ENCODE data around the gene ANAPC5.
"Not testable (repeated sequence)": the region's sequence is repeated elsewhere in the genome, so short reads cannot be mapped to it uniquely, and the experiment has no call there.

ANAPC5 gene

GRCh38 chr12:121310231-121310630, 42.0 kb downstream of the ANAPC5 start:
- DNase-seq (ENCODE audit: low read depth in 3 of 3): not testable (repeated sequence)

DNA sequence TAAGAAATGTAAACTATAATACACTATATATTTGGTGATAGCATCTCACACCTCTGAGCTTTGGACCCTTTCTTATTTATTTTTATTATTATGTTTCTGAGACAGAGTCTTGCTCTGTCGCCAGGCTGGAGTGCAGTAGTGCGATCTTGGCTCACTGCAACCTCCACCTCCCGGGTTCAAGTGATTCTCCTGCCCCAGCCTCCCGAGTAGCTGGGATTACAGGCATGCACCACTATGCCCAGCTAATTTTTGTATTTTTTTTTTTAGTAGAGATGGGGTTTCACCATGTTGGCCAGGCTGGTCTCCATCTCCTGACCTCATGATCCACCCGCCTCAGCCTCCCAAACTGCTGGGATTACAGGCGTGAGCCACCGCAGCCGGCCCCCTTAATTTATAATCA, 44.8 kb downstream of the ANAPC5 start:
- DNase-seq (ENCODE audit: low read depth in 3 of 3): not testable (repeated sequence)

DNA sequence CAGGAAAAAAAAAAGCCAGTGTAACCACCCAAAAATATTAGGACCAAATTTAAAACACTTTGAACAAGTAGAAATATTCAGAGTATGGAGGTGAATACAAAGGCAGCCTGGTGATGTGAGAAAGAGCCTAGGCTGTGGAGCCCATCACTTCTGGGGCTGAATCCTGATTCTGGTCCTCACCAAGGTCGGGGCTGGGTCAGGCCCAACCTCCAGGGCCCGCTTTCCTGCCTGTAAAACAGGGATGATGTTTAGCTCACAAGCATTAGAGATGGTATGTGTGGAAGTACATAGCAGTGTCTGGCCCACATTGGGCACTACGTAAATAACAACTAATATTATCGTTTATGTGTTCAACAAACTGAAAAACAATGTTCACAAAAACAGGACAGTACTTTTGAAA, 47.9 kb downstream of the ANAPC5 start:
- DNase-seq (ENCODE audit: low read depth in 3 of 3): no peak

DNA sequence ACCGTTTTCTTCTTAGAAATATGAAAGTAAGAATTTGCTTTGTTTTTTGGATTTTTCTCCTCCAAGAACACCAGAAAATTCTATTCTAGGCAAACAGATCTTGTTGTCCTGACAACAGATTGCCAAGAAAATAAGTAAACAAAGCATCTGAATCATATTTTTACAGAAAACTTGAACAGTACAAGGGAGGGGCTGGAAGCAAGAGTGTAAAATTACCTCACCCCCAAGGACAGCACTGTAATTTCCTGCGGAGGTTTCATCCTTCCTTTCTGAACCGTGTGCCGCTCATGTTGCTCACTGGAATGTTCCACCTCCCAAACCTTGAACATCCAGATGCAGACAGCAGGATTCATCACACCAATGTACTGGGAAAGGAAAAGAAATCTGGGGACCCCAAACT, 50.3 kb downstream of the ANAPC5 start:
- no peak for DNase-seq (ENCODE audit: low read depth in 3 of 3)

GRCh38 chr12:121300083-121300819, 52.0 kb downstream of the ANAPC5 start:
- DNase-seq (ENCODE audit: low read depth in 3 of 3): no peak

GRCh38 chr12:121299662-121300061, 52.5 kb downstream of the ANAPC5 start:
- DNase-seq (ENCODE audit: low read depth in 3 of 3): no peak

- DNase-seq (ENCODE audit: low read depth in 3 of 3): not testable (repeated sequence)
Measured at GRCh38 chr12:121298411-121298810, 53.8 kb downstream of the ANAPC5 start.

DNA sequence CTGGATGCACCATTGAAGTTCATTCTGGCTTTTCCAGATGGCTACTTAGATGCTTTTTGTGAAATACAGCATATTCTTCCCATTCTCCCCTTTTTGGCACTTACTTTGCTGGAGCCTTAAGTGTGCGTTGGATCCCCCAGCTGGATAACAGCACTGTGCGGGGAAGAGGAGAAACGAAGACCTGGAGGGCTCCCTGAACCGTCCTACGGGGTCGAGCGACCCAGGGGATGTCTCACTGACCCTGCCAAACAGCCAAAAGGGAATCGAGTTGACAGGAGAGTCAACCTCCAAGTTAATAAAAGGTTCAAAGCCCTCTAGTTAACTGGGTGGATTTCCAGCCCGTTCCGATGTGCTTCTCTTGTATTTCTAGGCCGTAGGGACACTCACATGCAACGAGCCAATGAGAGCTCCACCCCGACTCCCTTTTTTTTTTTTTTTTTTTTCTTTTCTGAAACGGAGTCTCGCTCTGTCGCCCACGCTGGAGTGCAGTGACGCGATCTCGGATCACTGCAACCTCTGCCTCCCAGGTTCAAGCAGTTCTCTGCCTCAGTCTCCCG, 54.7 kb downstream of the ANAPC5 start:
- peak; percentile 18 to 54 (median 21) for DNase-seq (ENCODE audit: low read depth in 3 of 3)

GRCh38 chr12:121296618-121297434, 55.4 kb downstream of the ANAPC5 start, which contains the start of gene CAMKK2:
Gene CAMKK2, minus strand, starts transcription at chr12:121296709. Its CDS starts 22,183 bp downstream, at chr12:121274526.
- peak; percentile 70 to 86 (median 81) for DNase-seq (ENCODE audit: low read depth in 3 of 3)

DNA sequence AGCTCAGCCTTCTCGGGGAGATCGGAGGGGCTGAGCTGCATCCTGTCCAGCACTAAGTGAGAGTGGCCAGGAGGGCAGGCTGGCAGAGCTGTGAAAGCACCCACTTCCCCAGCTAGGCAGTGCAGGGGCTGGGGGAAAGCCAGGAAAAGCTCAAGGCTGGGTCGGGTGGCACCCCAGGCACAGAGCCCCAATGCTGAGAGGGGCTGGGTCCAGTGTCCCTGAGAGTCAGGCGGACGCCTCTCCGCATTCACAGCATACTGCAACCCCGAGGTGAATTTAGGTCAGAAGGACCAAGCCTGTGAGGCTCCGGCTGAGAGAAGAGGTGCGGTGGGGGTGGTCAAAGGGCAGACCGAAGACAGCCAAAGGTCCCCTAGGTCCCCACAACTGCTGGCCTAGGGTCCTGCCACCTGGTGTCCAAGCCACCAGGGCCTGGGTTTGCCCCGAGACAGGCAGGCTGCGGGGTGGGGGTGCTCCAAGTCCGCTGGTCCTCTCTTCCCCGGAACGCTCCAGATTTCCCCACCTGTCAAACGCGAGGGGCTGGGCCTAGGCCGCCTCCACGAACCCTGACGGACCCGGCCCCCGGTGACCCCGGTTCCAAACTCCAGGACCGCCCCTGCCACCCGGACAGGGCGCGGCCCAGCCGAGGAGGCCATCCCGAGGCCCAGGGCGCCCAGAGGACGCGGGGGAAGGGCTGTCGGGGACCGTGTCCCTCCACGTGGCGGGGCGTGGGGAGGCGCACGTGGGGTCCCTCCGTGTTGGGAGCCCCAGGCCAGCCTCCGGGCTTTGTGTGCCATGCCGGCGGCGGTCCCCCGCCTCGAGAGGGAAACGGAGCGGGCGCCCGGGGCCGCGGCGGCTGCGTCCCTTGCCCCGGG, 56.2 kb downstream of the ANAPC5 start:
- DNase-seq (ENCODE audit: low read depth in 3 of 3): peak in 1 of 3 experiments; percentile 45

DNA sequence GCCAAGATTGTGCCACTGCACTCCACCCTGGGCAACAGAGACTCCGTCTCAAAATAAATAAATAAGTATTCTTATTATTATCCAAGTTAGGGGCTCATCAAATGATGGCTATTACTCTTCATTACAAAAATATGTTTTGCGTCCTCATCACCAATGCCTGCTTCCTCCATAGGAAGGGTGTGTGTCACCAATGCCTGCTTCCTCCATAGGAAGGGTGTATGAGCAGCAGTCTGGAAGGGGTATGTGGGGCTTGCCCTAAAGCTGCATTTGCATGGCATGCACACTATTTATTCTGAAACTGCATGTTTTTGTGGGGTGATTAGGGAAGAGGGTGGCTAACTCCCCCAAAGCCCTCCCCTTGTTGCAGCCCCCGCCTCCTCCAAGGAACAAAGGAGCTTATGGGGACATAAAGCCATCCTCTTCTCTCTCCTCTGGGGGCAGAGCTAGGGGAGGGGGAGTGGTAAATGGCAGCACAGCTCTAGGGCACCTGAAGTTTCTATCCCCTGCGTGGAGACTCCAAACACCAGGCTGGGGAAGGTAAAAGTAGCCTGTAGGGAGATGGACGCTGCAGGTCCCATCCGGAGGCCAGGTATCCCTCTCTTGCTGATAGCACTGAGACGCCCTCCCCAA, 57.0 kb downstream of the ANAPC5 start:
- DNase-seq (ENCODE audit: low read depth in 3 of 3): no peak

DNA sequence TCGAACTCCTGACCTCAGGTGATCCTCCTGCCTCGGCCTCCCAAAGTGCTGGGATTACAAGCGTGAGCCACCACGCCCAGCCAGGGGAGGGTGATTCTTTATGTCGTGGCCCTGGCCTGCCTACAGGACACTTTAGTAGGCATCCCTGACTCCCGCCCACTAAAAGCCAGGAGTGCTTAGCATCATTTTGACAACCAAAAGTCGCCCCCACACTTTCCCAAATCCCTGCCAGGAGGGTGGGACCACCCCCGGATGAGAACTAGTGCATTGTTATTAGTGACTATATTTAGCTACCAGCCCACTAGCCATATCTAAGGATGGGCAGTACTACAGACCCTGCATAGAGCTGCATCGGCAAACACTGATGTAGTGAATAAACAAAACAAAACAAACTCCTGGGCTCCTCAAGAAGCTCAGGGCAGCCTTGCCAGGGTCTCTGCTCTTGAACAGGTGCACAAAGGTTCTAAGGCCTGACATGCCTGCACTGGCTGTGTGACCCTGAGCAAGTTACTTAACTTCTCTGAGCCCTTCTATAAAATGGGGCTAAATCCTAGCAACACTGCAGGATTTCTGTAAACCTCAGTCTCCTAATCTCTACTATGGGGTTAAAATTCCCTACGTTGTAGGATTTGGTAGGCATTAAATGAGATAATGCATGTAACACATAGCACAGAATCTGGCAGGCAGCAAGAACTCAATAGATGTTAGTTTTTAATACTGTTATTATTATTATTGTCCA, 57.9 kb downstream of the ANAPC5 start:
- DNase-seq (ENCODE audit: low read depth in 3 of 3): no peak

- no peak for DNase-seq (ENCODE audit: low read depth in 3 of 3)
Measured at GRCh38 chr12:121293603-121294002, 58.6 kb downstream of the ANAPC5 start.

DNA sequence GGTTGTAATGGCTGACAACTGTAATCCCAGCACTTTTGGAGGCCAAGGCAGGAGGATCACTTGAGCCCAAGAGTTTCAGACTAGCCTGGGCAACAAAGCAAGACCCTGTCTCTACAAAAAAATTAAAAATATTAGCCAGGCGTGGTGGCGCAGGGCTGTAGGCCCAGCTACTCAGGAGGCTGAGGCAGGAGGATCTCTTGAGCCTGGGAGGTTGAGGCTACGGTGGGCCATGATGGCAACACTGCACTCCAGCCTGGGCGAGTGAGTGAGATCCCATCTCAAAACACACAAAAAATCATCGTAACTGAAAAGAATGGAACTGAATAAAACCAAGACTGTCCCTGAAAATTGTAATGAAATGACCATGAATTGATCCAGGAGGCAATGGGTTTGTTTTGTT, 61.8 kb downstream of the ANAPC5 start:
- DNase-seq (ENCODE audit: low read depth in 3 of 3): no peak

- DNase-seq (ENCODE audit: low read depth in 3 of 3): no peak
Measured at GRCh38 chr12:121289962-121290361, 62.2 kb downstream of the ANAPC5 start.

DNA sequence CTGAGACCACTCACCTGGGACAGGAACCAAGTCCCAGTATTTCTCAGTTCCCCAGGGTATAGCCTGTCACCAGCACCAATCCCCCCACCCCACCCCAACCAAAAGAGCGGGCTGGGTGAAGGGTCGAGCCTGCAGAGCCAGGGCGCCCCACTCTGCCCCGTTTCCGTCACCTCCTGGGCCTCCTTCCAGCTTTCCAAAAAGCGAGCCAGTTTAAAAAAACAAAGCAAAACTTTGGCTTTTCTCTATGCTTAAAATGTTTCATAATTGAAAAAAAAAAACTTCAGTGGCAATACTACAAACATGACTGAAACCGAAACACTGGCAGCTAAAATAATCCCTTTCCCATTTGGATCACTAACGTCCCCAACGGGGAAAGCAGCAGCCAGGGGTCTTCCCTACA, 63.2 kb downstream of the ANAPC5 start:
- DNase-seq (ENCODE audit: low read depth in 3 of 3): no peak

DNA sequence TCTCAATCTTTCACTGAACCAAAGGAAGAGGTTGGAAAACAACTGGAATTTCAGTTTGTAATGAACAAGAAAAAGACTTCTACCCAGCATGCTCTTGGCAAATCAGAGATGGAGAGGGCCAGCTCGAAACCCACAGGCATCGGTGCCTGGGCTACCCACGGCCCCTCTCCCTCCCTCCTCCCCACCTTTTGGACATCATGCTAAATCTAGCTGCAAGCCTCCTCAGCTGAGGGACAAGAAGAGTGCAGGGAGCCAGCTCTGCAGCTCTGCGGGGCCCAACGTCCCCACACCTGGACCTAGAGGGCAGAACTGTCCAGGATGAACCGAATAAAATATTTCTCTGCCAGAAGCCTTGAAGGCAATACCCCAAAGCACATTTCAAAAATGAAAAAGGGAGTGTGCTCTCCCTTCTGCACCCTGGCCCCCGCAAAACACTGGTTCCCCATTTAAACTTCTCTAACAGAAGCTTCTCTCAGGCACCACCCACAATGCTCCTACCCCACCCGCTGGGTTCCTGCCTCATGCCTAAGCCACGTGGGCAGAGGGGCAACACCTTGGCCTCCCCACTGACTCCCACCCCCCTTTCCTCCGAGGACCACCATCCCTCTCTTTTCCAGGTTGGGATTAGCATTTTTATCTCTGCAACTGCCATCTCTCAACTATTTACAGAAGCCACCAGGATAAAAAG, 63.9 kb downstream of the ANAPC5 start:
- DNase-seq (ENCODE audit: low read depth in 3 of 3): no peak

GRCh38 chr12:121287267-121287954, 64.8 kb downstream of the ANAPC5 start:
- no peak for DNase-seq (ENCODE audit: low read depth in 3 of 3)

DNA sequence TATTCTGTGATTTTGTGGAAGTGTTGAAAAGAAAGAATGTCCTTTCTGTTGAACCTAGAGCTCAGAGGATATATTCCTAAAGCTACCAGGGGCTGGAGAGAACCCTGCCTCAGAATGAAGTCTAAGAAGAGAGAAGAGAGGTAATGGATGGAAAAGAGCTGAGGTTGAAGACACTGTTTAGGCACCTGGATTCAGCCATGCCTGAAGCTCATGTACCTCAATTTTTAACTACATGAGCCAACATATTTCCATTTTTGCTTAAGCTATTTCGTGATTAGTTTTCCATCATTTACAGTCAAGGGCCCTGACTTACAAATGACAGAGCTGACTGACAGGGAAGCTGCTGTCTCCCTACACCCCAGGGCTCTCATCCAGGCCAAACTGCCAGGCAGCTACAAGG, 66.4 kb downstream of the ANAPC5 start:
- DNase-seq (ENCODE audit: low read depth in 3 of 3): no peak
